SIG-M5 (cell line): ENCODE results near the gene DDX24.
A peak's percentile ranks its signal among the peaks of the same experiment; 100 is the strongest.

Experiments
- DNase-seq: peaks from one replicate; lab custom pipeline; 2025; lab: John Stamatoyannopoulos, UW

Gene DDX24

GRCh38 chr14:94031161-94031882 lies 49.7 kb downstream of the DDX24 start:
- no peak for DNase-seq

DNA sequence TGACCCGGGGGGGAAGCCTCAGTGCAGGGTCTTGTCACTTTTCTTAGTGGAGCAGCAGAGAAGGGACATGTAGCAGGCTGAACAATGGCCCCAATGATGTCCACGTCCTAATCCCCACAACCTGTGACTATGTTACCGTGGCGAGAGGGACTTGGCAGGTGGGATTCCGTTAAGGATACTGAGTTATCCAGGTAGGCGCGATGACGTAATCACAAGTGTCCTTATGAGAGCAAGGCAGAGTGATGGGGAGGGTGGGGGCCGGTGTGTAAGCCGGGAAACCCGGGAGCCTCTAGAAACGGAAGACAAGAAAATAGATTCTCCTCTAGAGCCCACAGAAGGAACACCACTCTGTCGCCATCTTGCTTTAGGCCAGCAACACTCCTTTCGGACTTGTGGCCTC lies 50.4 kb downstream of the DDX24 start:
- no peak for DNase-seq

- no peak for DNase-seq
Measured at GRCh38 chr14:94029671-94030203, 51.3 kb downstream of the DDX24 start.

DNA sequence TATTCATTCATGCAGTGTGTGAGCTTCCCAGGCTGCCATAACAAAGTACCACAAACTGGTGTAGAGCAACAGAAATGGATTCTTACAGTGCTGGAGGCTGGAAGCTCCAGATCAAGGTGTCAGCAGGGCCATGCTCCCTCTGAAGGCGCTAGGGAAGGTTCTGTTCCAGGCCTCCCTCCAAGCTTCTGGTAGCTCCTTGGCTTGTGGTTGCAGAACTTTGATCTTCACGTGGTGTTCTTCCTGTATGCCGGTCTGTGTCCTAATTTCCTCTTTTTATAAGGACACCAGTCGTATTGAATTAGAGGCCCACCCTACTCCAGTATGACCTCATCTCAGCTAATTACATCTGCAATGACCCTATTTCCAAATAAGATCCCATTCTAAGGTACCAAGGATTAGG lies 51.7 kb downstream of the DDX24 start:
- DNase-seq = peak; percentile 17

- DNase-seq = peak; percentile 5
Measured at GRCh38 chr14:94028450-94028826, 52.6 kb downstream of the DDX24 start.

GRCh38 chr14:94027566-94028449 lies 53.2 kb downstream of the DDX24 start:
- DNase-seq = no peak

- no peak for DNase-seq
Measured at GRCh38 chr14:94026889-94027469, 54.0 kb downstream of the DDX24 start.

- peak; percentile 89 for DNase-seq
Measured at GRCh38 chr14:94026173-94026888, 54.7 kb downstream of the DDX24 start, which contains the start of gene OTUB2. Gene OTUB2 (plus strand): TSS chr14:94026340. CDS start chr14:94026538, 198 bp downstream.

DNA sequence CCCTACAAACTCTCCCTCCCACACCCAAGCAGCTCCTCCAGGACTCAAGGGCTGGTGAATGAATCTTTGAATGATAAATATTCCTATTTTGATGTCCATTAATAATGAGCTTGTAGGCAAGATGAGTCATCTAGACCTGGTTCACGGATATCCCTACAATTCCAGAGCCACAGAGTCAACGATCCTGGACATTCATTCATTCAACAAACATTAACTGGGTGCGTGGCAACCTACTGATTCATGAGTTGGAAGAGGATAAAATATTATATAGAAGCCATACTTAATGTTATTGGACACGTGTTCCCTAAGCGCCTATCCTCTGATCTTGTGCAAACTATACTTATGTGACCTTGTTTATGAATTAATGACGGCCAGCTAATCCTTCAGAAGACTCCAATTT lies 55.3 kb downstream of the DDX24 start:
- no peak for DNase-seq

GRCh38 chr14:94024549-94024948 lies 56.5 kb downstream of the DDX24 start:
- DNase-seq = no peak

- DNase-seq = no peak
Measured at GRCh38 chr14:94022532-94023411, 58.2 kb downstream of the DDX24 start.

DNA sequence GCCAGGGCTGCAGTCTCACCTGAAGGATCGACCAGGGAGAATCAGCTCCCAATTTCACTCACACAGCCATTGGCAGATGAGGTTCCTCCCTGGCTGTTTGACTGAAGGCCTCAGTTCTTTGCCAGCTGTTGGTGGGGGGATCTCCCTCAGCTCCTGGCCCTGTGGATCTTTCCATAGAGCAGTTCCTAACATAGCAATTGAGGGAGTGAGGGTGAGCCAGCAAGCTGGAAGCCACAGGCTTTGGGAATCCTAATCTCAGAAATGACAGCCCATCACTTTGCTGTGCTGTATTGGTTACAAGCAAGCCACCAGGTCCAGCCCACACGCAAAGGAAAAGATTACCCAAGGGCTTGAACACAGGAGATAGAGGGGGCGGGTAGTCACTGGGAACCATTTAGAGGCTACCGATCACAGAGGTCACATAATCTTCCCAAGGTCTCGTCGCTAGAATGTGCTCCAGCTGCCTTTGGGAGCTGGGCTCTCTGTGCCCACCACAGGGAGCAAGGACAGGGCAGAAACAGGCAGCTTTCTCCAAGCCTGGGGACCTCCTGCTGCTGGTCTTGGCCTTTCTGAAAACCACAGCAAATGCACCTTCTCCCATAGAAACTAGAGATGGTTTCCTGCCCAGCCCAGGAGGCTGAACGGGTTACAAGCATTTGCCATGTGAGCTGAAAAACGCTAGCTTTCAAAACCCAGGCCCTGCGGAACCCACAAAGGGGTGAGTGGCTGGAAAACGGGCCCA lies 59.4 kb downstream of the DDX24 start:
- DNase-seq = no peak

DNA sequence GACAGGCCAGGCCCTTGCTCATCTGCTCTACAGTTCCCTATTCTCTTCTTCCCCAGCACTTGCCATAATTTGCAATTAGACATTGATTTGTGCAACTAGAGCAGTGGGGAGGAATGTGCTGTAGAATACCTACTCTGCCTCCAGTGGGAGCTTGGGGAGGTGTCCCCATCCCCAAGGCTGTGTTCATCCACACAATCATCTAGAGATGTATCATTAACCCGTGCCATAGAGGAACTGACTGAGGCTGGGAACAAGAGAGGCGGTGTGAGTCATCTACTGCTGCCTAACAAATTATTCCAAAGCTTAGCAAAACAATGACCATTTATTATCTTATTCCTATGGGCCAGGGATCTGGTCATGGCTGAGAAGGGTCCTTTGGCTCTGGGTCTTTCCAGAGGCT lies 60.0 kb downstream of the DDX24 start:
- no peak for DNase-seq

DNA sequence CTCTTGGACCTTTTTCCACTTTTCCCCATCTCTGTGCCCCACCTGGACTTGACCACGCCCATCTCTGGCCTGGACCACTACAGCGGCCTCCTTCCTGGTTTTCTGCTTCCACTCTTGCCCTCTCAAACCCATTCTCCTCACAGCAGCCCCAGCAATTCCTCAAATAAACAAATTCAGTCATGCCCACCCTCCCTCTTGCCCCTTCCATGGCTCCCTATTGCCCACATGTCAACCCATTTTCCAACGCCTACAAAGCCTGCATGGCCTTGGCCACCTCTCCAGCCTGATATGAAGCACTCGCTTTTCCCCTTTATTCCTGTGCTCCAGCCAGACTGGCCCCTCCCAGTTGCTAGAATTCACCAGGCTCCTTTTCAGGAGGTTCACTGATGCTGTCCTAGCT lies 60.7 kb downstream of the DDX24 start:
- no peak for DNase-seq

DNA sequence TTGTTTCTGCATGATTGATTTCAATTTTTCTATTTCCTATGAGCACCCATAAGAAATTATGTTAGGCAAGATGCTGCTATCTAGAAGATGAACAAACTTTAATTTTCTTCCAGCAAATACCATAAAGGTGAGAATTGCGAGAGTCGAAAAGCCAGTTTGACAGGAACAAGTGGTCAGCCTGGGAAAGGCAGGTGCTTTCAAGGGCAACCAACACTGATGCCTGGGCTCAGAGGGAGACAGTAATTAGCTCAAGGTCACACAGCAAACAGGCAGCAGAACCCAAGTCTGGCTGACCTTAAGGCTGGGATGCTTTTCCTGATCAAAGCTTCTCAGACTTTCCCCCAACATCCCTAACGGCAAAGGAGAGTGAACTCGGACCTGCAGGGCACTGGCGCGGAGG lies 61.7 kb downstream of the DDX24 start:
- no peak for DNase-seq

DNA sequence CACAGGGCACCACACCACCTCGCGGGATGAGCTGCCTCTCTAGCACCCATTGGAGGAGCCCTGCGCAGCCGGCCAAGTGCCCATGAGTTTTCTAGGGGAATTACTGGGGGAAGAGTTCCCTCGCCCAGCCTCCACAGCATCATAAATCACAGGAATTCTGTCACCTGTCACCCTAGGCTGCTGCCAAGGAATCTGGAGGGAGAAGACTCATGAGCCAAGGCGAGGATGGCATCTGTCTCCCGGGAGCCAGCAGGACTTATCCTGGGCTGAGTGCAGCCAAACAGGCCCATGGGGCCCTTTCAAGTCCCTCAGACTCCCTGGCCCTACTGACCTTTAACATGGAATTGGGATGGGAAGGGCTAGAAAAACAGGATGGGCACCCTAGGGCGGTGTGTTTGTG lies 62.7 kb downstream of the DDX24 start:
- DNase-seq = no peak

DNA sequence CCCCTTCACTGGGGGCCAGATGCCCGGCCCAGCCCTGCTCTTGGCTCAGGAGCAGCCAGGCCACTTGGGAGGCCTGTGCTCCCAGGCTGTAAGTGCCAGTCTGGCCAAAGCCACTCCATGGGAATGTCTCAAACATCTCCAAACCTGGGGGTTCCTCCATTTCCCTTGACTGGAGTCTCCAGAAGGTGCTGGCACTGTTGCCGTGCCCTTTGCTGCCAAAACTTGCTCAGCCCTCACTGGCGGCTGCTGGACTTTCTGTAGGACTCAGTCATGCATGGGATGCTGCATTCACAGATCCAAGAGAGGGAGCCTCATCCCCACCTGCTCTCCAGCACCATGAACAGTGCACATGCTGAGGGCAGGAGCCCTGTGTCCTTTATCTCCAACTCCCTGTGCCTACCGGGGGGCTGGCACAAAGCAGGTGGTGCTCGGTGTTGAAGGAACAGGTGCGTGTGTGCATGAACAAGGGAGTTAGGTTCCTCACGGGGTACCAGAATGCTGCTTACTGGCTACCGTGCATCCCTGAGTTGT lies 64.5 kb downstream of the DDX24 start:
- DNase-seq = no peak

GRCh38 chr14:94015223-94015622 lies 65.8 kb downstream of the DDX24 start:
- DNase-seq = no peak

- no peak for DNase-seq
Measured at GRCh38 chr14:94014382-94014781, 66.6 kb downstream of the DDX24 start.

GRCh38 chr14:94011795-94012194 lies 69.2 kb downstream of the DDX24 start:
- no peak for DNase-seq
